SU-DHL-6 (cell line): Measurements from ENCODE around the gene SAMD1.

ENCODE experiments used
- EZH2phosphoT487 ChIP-seq: fragments of 200-600 bp; sonication (generic), shearing (Covaris generic); conservative IDR thresholded peaks from 2 replicates; pipeline ENCODE4 v1.6.1; 2018; ENCODE audit warnings: mild to moderate bottlenecking, antibody characterized with exemption, low read length, moderate library complexity, mixed read lengths
- TF ChIP-seq, protein P1 (sequence below): fragments of 200-600 bp; sonication (generic); IDR thresholded peaks from one replicate; pipeline ENCODE4 v1.5.1; 2017; ENCODE audit warnings: antibody characterized with exemption, mild to moderate bottlenecking, low read length, moderate library complexity; ENCODE audit not compliant: insufficient read depth, poor library complexity, severe bottlenecking

DNA sequence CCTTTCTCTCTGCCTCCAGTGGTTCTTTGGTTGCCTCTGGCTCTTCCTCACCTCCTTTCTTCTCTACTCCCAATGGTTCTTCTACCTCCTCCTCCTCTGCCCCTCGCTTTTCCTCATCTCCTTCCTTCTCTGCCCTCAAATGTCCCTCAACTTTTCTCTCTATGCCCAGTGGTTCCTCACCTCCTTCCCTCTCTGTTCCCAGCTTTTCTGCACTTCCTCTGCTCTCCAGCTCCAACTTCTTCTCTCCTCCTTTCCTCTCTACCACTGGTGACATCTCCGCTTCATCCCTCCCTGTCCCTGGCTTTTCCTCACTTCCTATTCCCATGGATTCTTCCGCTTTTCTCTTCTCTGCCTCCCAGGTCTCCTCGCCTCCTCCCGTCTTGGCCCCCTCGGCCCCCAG, 36.5 kb downstream of the SAMD1 start:
- TF ChIP-seq, protein P1, sequence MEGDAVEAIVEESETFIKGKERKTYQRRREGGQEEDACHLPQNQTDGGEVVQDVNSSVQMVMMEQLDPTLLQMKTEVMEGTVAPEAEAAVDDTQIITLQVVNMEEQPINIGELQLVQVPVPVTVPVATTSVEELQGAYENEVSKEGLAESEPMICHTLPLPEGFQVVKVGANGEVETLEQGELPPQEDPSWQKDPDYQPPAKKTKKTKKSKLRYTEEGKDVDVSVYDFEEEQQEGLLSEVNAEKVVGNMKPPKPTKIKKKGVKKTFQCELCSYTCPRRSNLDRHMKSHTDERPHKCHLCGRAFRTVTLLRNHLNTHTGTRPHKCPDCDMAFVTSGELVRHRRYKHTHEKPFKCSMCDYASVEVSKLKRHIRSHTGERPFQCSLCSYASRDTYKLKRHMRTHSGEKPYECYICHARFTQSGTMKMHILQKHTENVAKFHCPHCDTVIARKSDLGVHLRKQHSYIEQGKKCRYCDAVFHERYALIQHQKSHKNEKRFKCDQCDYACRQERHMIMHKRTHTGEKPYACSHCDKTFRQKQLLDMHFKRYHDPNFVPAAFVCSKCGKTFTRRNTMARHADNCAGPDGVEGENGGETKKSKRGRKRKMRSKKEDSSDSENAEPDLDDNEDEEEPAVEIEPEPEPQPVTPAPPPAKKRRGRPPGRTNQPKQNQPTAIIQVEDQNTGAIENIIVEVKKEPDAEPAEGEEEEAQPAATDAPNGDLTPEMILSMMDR: no peak
- TF ChIP-seq EZH2phosphoT487: no peak
